AG08396 (cell line): ENCODE results near the gene MVP.
"Not testable (repeated sequence)": the region's sequence is repeated elsewhere in the genome, so short reads cannot be mapped to it uniquely, and the experiment has no call there.

Source experiments
- DNase-seq: peaks from one replicate; pipeline ENCODE4 v3.0.0; 2012; ENCODE audit warnings: low spot score, mixed read lengths

The MVP gene

GRCh38 chr16:29875206-29875605 is 54.9 kb downstream of the MVP start:
- no peak for DNase-seq

GRCh38 chr16:29876217-29876593 is 55.9 kb downstream of the MVP start:
- DNase-seq = no peak

- DNase-seq = peak; percentile 45
These were observed 56.5 kb downstream of the MVP start for GRCh38 chr16:29876594-29877249.

- DNase-seq = peak; percentile 71
These were observed 57.2 kb downstream of the MVP start for GRCh38 chr16:29877266-29877961.

GRCh38 chr16:29878172-29878571 is 57.9 kb downstream of the MVP start:
- no peak for DNase-seq

- no peak for DNase-seq
These were observed 60.8 kb downstream of the MVP start for GRCh38 chr16:29881050-29881449.

- DNase-seq = no peak
These were observed 63.7 kb downstream of the MVP start for GRCh38 chr16:29883987-29884386.

- DNase-seq = not testable (repeated sequence)
These were observed 69.1 kb downstream of the MVP start for GRCh38 chr16:29889372-29889771.

- no peak for DNase-seq
These were observed 71.5 kb downstream of the MVP start for GRCh38 chr16:29891525-29892457.

GRCh38 chr16:29892458-29892813 is 72.2 kb downstream of the MVP start:
- no peak for DNase-seq

- no peak for DNase-seq
These were observed 73.3 kb downstream of the MVP start for GRCh38 chr16:29893553-29893952.

GRCh38 chr16:29894352-29894751 is 74.1 kb downstream of the MVP start:
- no peak for DNase-seq

- no peak for DNase-seq
These were observed 76.6 kb downstream of the MVP start for GRCh38 chr16:29896841-29897240.

- DNase-seq = no peak
These were observed 77.1 kb downstream of the MVP start for GRCh38 chr16:29897333-29897732.
